Activated CD8-positive, alpha-beta memory T cell treated with anti-CD3 and anti-CD28 coated beads, Interleukin-2, amount 50 U/mL, for 1 hour (primary cell): ENCODE results near the gene SEPTIN3.
A peak's percentile ranks its signal among the peaks of the same experiment; 100 is the strongest.

Experiments used
- DNase-seq: peaks from one replicate; pipeline ENCODE4 v3.0.0-alpha.2; 2020; ENCODE audit errors: extremely low read depth

Gene SEPTIN3

GRCh38 chr22:41976070-41976901 lies 7.0 kb downstream of the SEPTIN3 start:
- DNase-seq, result no peak

GRCh38 chr22:41976961-41977566 lies 7.8 kb downstream of the SEPTIN3 start:
- DNase-seq, result no peak

- DNase-seq, result no peak
Observed at GRCh38 chr22:41978732-41979131, 9.5 kb downstream of the SEPTIN3 start.

GRCh38 chr22:41979423-41980250 lies 10.4 kb downstream of the SEPTIN3 start:
- DNase-seq, result no peak

- DNase-seq, result no peak
Observed at GRCh38 chr22:41982865-41983264, 13.6 kb downstream of the SEPTIN3 start.

GRCh38 chr22:41983513-41984405 lies 14.5 kb downstream of the SEPTIN3 start:
- DNase-seq, result no peak

- DNase-seq, result no peak
Observed at GRCh38 chr22:41987276-41987675, 18.0 kb downstream of the SEPTIN3 start.

GRCh38 chr22:41989246-41989645 lies 20.0 kb downstream of the SEPTIN3 start:
- DNase-seq, result no peak

- DNase-seq, result no peak
Observed at GRCh38 chr22:41991111-41991510, 21.9 kb downstream of the SEPTIN3 start.

GRCh38 chr22:41992496-41992895 lies 23.3 kb downstream of the SEPTIN3 start:
- DNase-seq, result no peak

GRCh38 chr22:41995211-41995610 lies 26.0 kb downstream of the SEPTIN3 start:
- no peak for DNase-seq

GRCh38 chr22:41996826-41997225 lies 27.6 kb downstream of the SEPTIN3 start:
- DNase-seq, result no peak

GRCh38 chr22:41998361-41999261 lies 29.4 kb downstream of the SEPTIN3 start, which contains the start of gene WBP2NL:
Gene WBP2NL, plus strand, starts transcription at chr22:41998788. Its CDS starts 31 bp downstream, at chr22:41998819.
- DNase-seq, result peak; percentile 75

GRCh38 chr22:42000466-42000865 lies 31.2 kb downstream of the SEPTIN3 start:
- no peak for DNase-seq

- no peak for DNase-seq
Observed at GRCh38 chr22:42001121-42001520, 31.9 kb downstream of the SEPTIN3 start.

GRCh38 chr22:42001706-42002105 lies 32.5 kb downstream of the SEPTIN3 start:
- no peak for DNase-seq

- no peak for DNase-seq
Observed at GRCh38 chr22:42007922-42008321, 38.7 kb downstream of the SEPTIN3 start.

GRCh38 chr22:42010778-42011177 lies 41.5 kb downstream of the SEPTIN3 start:
- DNase-seq, result no peak

- no peak for DNase-seq
Observed at GRCh38 chr22:42013385-42013784, 44.1 kb downstream of the SEPTIN3 start.

- DNase-seq, result no peak
Observed at GRCh38 chr22:42016111-42016510, 46.9 kb downstream of the SEPTIN3 start.
